ENCODE measurements around the gene PCMTD2. TPM values are rescaled to one million over a fixed set of nuclear protein-coding genes. Genes with fewer than 3 reads are reported as not detected.

The PCMTD2 gene
- total RNA-seq, 4 donors from 2014 or later = 51.3 to 96.9 (median 75.4) TPM

DNA sequence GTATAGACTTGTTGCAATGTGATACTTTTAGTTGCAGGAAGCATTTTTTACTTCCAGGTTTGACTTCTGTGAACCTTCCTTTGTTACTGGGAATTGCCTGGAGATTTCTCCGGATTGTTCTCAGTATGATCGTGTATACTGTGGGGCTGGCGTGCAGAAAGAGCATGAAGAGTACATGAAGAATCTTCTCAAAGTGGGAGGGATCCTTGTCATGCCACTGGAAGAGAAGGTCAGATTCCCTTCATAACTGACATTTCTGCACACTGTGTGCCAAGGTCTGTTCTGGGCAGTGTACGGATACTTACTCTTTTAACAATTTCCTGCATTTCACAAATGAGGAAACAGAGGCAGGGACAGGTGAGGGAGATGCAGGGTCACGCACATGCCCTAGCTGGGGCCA, 9.7 kb downstream of the PCMTD2 start:
- H3K27me3 ChIP-seq = no peaks in the 10 kb centered on the region
- DNase-seq (no peak), ATAC-seq (no peak)
- intact Hi-C loops (cut with DNase I; ENCODE audit: low total_unique reads) (no loop called here), in situ Hi-C loops (cut with MboI; ENCODE audit: low sequenced_read_pairs in 4 of 4) (no loop called here)
- peaks cover 74 to 79% of the 10 kb centered on the region in 2 donors for H3K4me1 ChIP-seq
- TF ChIP-seq, protein P1, sequence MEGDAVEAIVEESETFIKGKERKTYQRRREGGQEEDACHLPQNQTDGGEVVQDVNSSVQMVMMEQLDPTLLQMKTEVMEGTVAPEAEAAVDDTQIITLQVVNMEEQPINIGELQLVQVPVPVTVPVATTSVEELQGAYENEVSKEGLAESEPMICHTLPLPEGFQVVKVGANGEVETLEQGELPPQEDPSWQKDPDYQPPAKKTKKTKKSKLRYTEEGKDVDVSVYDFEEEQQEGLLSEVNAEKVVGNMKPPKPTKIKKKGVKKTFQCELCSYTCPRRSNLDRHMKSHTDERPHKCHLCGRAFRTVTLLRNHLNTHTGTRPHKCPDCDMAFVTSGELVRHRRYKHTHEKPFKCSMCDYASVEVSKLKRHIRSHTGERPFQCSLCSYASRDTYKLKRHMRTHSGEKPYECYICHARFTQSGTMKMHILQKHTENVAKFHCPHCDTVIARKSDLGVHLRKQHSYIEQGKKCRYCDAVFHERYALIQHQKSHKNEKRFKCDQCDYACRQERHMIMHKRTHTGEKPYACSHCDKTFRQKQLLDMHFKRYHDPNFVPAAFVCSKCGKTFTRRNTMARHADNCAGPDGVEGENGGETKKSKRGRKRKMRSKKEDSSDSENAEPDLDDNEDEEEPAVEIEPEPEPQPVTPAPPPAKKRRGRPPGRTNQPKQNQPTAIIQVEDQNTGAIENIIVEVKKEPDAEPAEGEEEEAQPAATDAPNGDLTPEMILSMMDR (IDR thresholded peaks at IDR 0.05 in 4 of 5, conservative IDR thresholded peaks at IDR 0.05 in 1 of 5) = no peak
- no peak for TF ChIP-seq POLR2A (IDR thresholded peaks at IDR 0.05)
- H3K9me3 ChIP-seq = no peaks in the 10 kb centered on the region
- no peak overlapping the region for H3K4me3 ChIP-seq
- no peak overlapping the region for H3K27ac ChIP-seq
- peaks cover 0 to 4% of the 10 kb centered on the region in 2 donors for H3K36me3 ChIP-seq

DNA sequence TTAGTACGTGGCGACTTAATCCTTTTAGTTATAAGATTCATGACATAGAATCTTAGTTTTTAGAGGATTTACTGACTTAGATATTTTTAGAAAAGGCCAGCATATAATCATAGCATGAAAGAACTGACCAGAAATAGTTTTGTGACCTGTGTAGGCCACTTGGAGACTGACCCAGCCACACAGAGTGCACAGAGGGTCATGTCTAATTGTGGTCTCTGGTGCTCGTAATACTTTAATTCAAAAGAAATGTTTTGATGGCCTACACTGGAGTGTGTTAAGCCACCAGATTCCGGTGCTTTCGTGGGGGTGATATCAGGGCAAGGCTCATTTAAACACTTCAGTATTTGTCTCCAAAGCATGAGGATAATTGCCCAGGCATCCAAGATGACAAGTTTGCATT, 11.4 kb downstream of the PCMTD2 start:
- Histone ChIP-seq H3K9me3 (no peaks in the 10 kb centered on the region), H3K27me3 (no peaks in the 10 kb centered on the region), H3K4me1 (peaks cover 61 to 62% of the 10 kb centered on the region in 2 donors), H3K4me3 (no peak overlapping the region), H3K36me3 (peaks cover 0 to 4% of the 10 kb centered on the region in 2 donors), H3K27ac (peak overlapping the region in 3 of 4 donors; percentile 16 to 31 (median 22))
- intact Hi-C loops (cut with DNase I; ENCODE audit: low total_unique reads) (no loop called here), in situ Hi-C loops (cut with MboI; ENCODE audit: low sequenced_read_pairs in 4 of 4) (no loop called here)
- TF ChIP-seq, protein P1 (IDR thresholded peaks at IDR 0.05 in 4 of 5, conservative IDR thresholded peaks at IDR 0.05 in 1 of 5) = no peak
- TF ChIP-seq POLR2A (IDR thresholded peaks at IDR 0.05) = no peak
- ATAC-seq (no peak), DNase-seq (no peak)

DNA sequence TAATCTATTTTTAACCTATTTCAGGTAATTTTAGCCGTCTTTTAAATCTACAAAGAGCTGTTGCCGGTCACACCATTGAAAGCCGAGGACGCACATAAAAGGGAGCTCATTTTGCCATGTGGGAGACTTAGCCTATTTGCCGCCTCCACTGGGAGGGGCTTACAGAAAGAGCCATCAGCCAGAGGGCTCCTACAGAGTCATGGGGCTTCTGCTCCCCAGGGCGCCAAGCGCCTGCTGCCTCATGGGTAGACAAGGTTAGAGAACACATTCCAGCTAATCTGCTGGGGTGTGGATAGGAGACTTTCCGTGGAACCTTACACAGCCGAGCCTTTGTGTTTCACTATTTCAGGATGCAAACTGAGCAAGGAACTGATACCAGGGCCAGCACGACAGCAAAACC, 12.6 kb downstream of the PCMTD2 start:
- intact Hi-C loops (cut with DNase I; ENCODE audit: low total_unique reads) = no loop called here
- H3K36me3 ChIP-seq = peaks cover 0 to 4% of the 10 kb centered on the region in 2 donors
- no peak for TF ChIP-seq POLR2A (IDR thresholded peaks at IDR 0.05)
- TF ChIP-seq, protein P1 (IDR thresholded peaks at IDR 0.05 in 4 of 5, conservative IDR thresholded peaks at IDR 0.05 in 1 of 5) = no peak
- H3K27ac ChIP-seq = no peak overlapping the region
- in situ Hi-C loops (cut with MboI; ENCODE audit: low sequenced_read_pairs in 4 of 4) = no loop called here
- H3K4me1 ChIP-seq = peaks cover 50 to 51% of the 10 kb centered on the region in 2 donors
- no peak for ATAC-seq
- no peak for DNase-seq
- no peak overlapping the region for H3K4me3 ChIP-seq
- H3K27me3 ChIP-seq = no peaks in the 10 kb centered on the region
- no peaks in the 10 kb centered on the region for H3K9me3 ChIP-seq

DNA sequence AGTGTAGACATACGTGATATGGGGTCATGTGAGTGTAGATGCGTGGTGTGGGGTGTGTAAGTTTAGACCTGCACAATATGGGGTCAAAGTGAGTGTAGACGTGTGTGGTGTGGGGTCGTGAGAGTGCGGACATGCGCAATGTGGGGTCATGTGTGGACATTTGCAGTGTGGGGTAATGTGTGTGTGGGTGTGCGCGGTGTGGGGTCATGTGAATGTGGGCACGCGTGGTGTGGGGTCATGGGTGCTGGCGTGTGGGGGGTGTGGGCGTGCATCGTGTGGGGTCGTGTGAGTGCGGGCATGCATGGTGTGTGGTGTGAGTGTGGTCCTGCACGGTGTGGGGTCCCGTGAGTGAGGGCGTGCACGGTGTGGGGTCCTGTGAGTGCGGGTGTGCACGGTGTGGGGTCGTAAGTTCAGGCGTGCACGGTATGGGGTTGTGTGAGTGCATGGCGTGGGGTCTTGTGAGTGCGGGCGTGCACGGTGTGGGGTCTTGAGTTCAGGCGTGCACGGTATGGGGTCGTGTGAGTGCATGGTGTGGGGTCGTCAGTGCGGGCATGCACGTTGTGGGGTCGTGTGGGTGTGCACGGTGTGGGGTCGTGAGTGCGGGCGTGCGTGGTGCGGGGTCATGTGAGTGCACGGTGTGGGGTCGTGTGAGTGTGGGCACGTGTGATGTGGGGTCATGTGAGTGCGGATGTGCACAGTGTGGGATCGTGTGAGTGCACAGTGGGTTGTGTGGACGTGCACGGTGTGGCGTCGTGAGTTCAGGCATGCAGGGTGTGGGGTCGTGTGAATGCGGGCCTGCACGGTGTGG, 14.3 kb downstream of the PCMTD2 start:
- Histone ChIP-seq H3K4me3 (no peak overlapping the region), H3K36me3 (peaks cover 0 to 4% of the 10 kb centered on the region in 2 donors), H3K27me3 (no peaks in the 10 kb centered on the region), H3K27ac (no peak overlapping the region), H3K4me1 (peaks cover 35 to 36% of the 10 kb centered on the region in 2 donors), H3K9me3 (no peaks in the 10 kb centered on the region)
- intact Hi-C loops (cut with DNase I; ENCODE audit: low total_unique reads) = no loop called here
- no peak for DNase-seq
- in situ Hi-C loops (cut with MboI; ENCODE audit: low sequenced_read_pairs in 4 of 4) = no loop called here
- TF ChIP-seq POLR2A (IDR thresholded peaks at IDR 0.05) = no peak
- TF ChIP-seq, protein P1 (IDR thresholded peaks at IDR 0.05 in 4 of 5, conservative IDR thresholded peaks at IDR 0.05 in 1 of 5) = no peak
- no peak for ATAC-seq
